ENCODE results near the gene RRAGD. TPM values are rescaled to one million over a fixed set of nuclear protein-coding genes. Genes with fewer than 3 reads are reported as not detected.

RRAGD gene
- total and polyA plus RNA-seq, 9 donors = 0.71 to 12.9 (median 7.9) TPM

DNA sequence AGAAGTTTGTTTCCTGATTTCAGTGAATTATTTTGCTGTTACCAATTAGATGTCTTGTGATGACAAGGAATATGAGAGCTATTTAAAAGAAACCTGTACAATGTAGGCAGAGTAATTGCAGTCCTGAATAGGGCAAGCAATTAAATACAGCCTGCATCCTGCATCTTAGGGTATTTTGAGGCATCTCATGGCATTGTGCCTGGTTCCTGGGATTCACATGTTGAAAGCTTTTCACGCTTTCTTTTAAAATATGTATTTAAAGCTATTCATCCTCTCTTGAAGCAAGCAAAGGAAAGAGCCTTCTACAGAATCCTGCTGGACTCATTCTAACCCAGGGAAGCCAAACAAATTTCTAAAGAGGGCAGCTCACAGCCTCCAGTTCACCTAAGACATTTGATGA is 4.7 kb upstream of the RRAGD start:
- H3K4me1 ChIP-seq (ENCODE audit: insufficient read depth) = peaks cover 2% of the 10 kb centered on the region
- H3K27ac ChIP-seq = no peak overlapping the region
- no peak overlapping the region for H3K4me3 ChIP-seq
- H3K36me3 ChIP-seq = no peaks in the 10 kb centered on the region
- H3K27me3 ChIP-seq = no peaks in the 10 kb centered on the region
- TF ChIP-seq EP300 (IDR thresholded peaks at IDR 0.05) (no peak), POLR2A (IDR thresholded peaks at IDR 0.05) (no peak)
- TF ChIP-seq, protein P1, sequence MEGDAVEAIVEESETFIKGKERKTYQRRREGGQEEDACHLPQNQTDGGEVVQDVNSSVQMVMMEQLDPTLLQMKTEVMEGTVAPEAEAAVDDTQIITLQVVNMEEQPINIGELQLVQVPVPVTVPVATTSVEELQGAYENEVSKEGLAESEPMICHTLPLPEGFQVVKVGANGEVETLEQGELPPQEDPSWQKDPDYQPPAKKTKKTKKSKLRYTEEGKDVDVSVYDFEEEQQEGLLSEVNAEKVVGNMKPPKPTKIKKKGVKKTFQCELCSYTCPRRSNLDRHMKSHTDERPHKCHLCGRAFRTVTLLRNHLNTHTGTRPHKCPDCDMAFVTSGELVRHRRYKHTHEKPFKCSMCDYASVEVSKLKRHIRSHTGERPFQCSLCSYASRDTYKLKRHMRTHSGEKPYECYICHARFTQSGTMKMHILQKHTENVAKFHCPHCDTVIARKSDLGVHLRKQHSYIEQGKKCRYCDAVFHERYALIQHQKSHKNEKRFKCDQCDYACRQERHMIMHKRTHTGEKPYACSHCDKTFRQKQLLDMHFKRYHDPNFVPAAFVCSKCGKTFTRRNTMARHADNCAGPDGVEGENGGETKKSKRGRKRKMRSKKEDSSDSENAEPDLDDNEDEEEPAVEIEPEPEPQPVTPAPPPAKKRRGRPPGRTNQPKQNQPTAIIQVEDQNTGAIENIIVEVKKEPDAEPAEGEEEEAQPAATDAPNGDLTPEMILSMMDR (IDR thresholded peaks at IDR 0.05) = no peak
- DNase-seq = no peak
- H3K9me3 ChIP-seq = no peaks in the 10 kb centered on the region
- WGBS, 3 donors = 86 to 94% (median 93%) methylated on average over 1 of the region's 1 CpG
- intact Hi-C loops (cut with DNase I) = no loop called here

DNA sequence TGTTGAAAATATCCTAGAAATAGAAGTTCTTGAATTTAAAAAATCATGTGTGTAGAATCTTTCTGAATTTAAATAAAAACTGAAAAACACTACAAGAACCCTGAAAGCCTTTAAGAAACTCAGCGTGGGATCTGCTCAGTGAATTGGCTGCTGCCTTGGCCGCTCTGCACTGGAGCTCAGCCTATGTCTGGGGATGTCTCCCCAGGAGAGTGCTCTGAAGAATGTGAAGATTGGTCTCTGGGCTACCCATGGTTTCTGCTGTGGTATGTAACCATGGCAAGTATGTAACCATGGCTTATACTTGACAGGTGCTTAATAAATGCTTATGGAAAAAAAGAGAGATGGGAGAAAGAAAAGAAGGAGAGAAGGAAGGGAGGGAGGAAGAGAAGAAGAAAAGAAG is 3.1 kb upstream of the RRAGD start:
- intact Hi-C loops (cut with DNase I) = no loop called here
- H3K27ac ChIP-seq = no peak overlapping the region
- peaks cover 2% of the 10 kb centered on the region for H3K4me1 ChIP-seq (ENCODE audit: insufficient read depth)
- H3K9me3 ChIP-seq = no peaks in the 10 kb centered on the region
- H3K27me3 ChIP-seq = no peaks in the 10 kb centered on the region
- H3K36me3 ChIP-seq = no peaks in the 10 kb centered on the region
- no peak overlapping the region for H3K4me3 ChIP-seq
- 92 to 94% (median 93%) methylated on average over 2 of the region's 2 CpGs for WGBS, 3 donors
- no peak for DNase-seq
- TF ChIP-seq, protein P1 (IDR thresholded peaks at IDR 0.05) = no peak
- TF ChIP-seq EP300 (IDR thresholded peaks at IDR 0.05) = no peak
- TF ChIP-seq POLR2A (IDR thresholded peaks at IDR 0.05) = no peak

DNA sequence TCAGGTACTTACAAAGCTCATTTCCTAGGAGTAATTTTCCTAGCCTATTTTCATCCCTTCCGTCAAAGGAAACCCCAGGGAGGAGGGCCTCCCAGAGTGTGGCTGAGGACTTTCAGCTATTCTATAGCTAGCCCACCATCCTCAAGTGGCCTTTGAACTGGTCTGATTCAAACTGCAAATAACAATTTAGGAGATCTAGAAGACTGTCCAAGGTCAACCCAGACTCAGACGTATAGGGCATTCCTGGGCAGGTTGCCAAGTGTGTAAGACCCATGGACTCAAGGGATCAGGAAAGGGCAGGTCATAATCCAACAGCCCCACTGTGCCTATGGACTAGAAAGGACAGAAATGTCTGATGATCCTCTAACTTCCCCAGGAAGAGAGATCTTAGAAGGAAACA is 2.1 kb upstream of the RRAGD start:
- intact Hi-C loops (cut with DNase I) = no loop called here
- H3K27me3 ChIP-seq = no peaks in the 10 kb centered on the region
- DNase-seq = no peak
- H3K9me3 ChIP-seq = no peaks in the 10 kb centered on the region
- no peaks in the 10 kb centered on the region for H3K36me3 ChIP-seq
- H3K4me3 ChIP-seq = no peak overlapping the region
- TF ChIP-seq, protein P1 (IDR thresholded peaks at IDR 0.05) = no peak
- TF ChIP-seq POLR2A (IDR thresholded peaks at IDR 0.05) (no peak), EP300 (IDR thresholded peaks at IDR 0.05) (no peak)
- H3K4me1 ChIP-seq (ENCODE audit: insufficient read depth) = peaks cover 2% of the 10 kb centered on the region
- 3 to 11% (median 8%) methylated on average over 2 of the region's 2 CpGs for WGBS, 3 donors
- H3K27ac ChIP-seq = no peak overlapping the region

DNA sequence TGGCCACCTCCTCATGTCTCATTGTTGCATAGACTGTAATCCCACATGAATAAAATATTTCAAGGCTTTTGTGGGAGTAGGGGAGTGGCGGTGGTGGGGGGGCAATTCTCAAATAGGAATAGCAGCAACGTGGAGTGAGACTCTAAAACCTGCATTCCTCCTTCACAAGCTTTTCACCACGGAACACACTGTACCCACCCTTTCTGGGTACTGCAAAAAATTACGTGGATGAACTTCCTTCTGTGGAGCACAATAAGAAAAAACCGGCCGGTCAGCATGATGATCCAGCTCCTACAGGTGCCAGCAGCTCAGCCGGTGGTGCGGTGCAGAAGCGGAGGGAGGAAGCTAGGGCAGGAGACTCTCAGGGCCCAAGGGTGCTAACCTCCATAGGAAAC is 930 bp upstream of the RRAGD start:
- no peak overlapping the region for H3K27ac ChIP-seq
- no peaks in the 10 kb centered on the region for H3K27me3 ChIP-seq
- no peaks in the 10 kb centered on the region for H3K9me3 ChIP-seq
- H3K4me1 ChIP-seq (ENCODE audit: insufficient read depth) = peaks cover 2% of the 10 kb centered on the region
- WGBS, 3 donors = 26 to 29% (median 28%) methylated on average over 9 of the region's 9 CpGs
- intact Hi-C loops (cut with DNase I) = no loop called here
- no peak for DNase-seq
- H3K36me3 ChIP-seq = no peaks in the 10 kb centered on the region
- TF ChIP-seq EP300 (IDR thresholded peaks at IDR 0.05) (no peak), POLR2A (IDR thresholded peaks at IDR 0.05) (no peak)
- TF ChIP-seq, protein P1 (IDR thresholded peaks at IDR 0.05) = no peak
- peak overlapping the region; percentile 58 for H3K4me3 ChIP-seq
